Activated CD4-positive, alpha-beta T cell treated with anti-CD3 and anti-CD28 coated beads, Interleukin-2, amount 10 ng/mL, durations not matched to agents 7 days and 5 days (primary cell): ENCODE results near the gene NCL. TPM values are rescaled to one million over a fixed set of nuclear protein-coding genes. Genes with fewer than 3 reads are reported as not detected.

Source experiments
- CTCF ChIA-PET: fragments of 350-600 bp; sonication (Branson Sonifier 250); formaldehyde crosslinking; loops from one replicate; lab custom pipeline; 2021; ENCODE audit warnings: antibody characterized with exemption; lab: Charles Lee
- POLR2A ChIA-PET: fragments of 350-600 bp; sonication (Branson Sonifier 250); formaldehyde crosslinking; loops from one replicate; lab custom pipeline; 2021; ENCODE audit warnings: antibody characterized with exemption; lab: Charles Lee
- DNase-seq: peaks from one replicate; pipeline ENCODE4 v3.0.0-alpha.2; 2020
- H3K27ac Mint-ChIP-seq: one replicate; pipeline ENCODE4 v1.8.0; 2021; ENCODE audit warnings: mild to moderate bottlenecking, moderate library complexity, mixed read lengths
- H3K27me3 Mint-ChIP-seq: one replicate; pipeline ENCODE4 v1.8.0; 2021; ENCODE audit warnings: mixed read lengths
- H3K36me3 Mint-ChIP-seq: one replicate; pipeline ENCODE4 v1.8.0; 2021; ENCODE audit warnings: low read depth, mixed read lengths
- H3K4me1 Mint-ChIP-seq: one replicate; pipeline ENCODE4 v1.8.0; 2021; ENCODE audit warnings: mixed read lengths
- H3K4me3 Mint-ChIP-seq: one replicate; pipeline ENCODE4 v1.8.0; 2021; ENCODE audit warnings: mild to moderate bottlenecking, moderate library complexity, mixed read lengths
- H3K9me3 Mint-ChIP-seq: one replicate; pipeline ENCODE4 v1.8.0; 2021; ENCODE audit warnings: mixed read lengths
- total RNA-seq, 2 experiments: library from RNA; stranded (reverse); gene quantifications; one replicate each; pipeline ENCODE4 v1.2.3, GENCODE V29; 2021

The NCL gene
- total RNA-seq, 2 experiments from 2014 or later, result 542 to 599 TPM

GRCh38 chr2:231423176-231423575, 41.1 kb downstream of the NCL start:
- ChIA-PET CTCF (no interaction called here), POLR2A (no interaction called here)
- H3K9me3 Mint-ChIP-seq, result no peaks in the 10 kb centered on the region
- H3K36me3 Mint-ChIP-seq, result no peaks in the 10 kb centered on the region
- no peak overlapping the region for H3K27ac Mint-ChIP-seq
- H3K4me3 Mint-ChIP-seq, result no peak overlapping the region
- peaks cover 15% of the 10 kb centered on the region for H3K4me1 Mint-ChIP-seq
- no peak for DNase-seq
- H3K27me3 Mint-ChIP-seq, result no peaks in the 10 kb centered on the region

DNA sequence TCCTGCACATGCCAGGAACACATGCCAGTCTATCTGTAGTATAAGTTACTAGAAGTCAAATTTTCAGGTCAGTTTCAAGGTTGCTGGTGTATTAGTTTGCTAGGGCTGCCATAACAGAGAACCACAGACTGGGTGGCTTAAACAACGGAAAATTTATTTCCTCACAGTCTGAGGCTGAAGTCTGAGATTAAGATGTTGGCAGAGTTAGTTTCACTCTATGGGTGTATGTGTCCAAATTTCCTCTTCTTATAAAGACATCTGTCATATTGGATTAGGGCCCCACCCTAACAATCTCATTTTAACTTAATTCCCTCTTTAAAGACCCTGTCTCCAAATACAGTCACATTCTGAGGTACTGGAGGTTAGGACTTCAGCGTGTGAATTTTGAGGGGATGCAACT, 42.2 kb downstream of the NCL start:
- DNase-seq, result no peak
- Mint-ChIP-seq H3K4me1 (peaks cover 15% of the 10 kb centered on the region), H3K27ac (no peak overlapping the region), H3K27me3 (peaks cover 7% of the 10 kb centered on the region), H3K4me3 (no peak overlapping the region), H3K36me3 (no peaks in the 10 kb centered on the region), H3K9me3 (no peaks in the 10 kb centered on the region)
- POLR2A ChIA-PET, result no interaction called here
- CTCF ChIA-PET, result no interaction called here

DNA sequence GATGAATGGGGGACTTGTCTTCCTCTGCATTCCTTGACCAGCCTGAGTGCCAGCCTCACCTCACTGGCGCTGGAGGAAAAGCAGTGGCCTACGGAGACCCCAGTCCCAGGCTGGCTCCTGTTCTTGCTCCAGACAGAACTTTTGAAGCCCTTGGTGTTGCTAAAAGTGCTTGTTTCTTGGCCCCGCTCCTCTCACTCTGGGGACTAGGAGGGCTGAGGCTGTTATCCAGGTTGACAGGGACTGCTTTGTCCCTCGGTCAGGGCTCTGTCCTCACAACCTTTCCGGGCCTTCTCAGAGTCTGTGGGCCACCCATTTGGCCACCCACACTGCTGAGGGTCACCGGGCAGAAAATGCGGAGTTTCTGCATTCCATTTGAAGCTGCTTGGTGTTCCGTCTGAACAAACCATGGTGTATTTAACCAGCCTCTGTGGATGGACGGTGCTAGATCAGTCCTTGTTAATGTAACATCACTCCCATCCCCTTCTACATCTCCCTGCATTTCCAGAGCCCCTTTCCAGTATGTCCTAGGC, 43.2 kb downstream of the NCL start:
- peaks cover 7% of the 10 kb centered on the region for H3K27me3 Mint-ChIP-seq
- DNase-seq, result no peak
- CTCF ChIA-PET, result interaction anchor here (1.0 to 1.2 kb wide), 2 partner anchors 9 to 40 kb away, joined by 3 to 4 read pairs; no protein-coding TSS in a partner anchor
- H3K27ac Mint-ChIP-seq, result no peak overlapping the region
- H3K4me1 Mint-ChIP-seq, result peaks cover 6% of the 10 kb centered on the region
- no peaks in the 10 kb centered on the region for H3K36me3 Mint-ChIP-seq
- no peaks in the 10 kb centered on the region for H3K9me3 Mint-ChIP-seq
- no peak overlapping the region for H3K4me3 Mint-ChIP-seq
- POLR2A ChIA-PET, result no interaction called here

- Mint-ChIP-seq H3K27me3 (peaks cover 18% of the 10 kb centered on the region), H3K4me3 (no peak overlapping the region), H3K4me1 (no peaks in the 10 kb centered on the region), H3K9me3 (no peaks in the 10 kb centered on the region), H3K36me3 (no peaks in the 10 kb centered on the region), H3K27ac (no peak overlapping the region)
- POLR2A ChIA-PET, result no interaction called here
- CTCF ChIA-PET, result interaction anchor here (0.6 to 0.9 kb wide), 3 partner anchors 90 to 571 kb away, joined by 3 read pairs; no protein-coding TSS in a partner anchor
- no peak for DNase-seq
Observed at GRCh38 chr2:231418820-231419640, 45.3 kb downstream of the NCL start.

- Mint-ChIP-seq H3K4me3 (no peak overlapping the region), H3K27me3 (peaks cover 45% of the 10 kb centered on the region), H3K4me1 (peaks cover 3% of the 10 kb centered on the region), H3K9me3 (no peaks in the 10 kb centered on the region), H3K36me3 (peaks cover 8% of the 10 kb centered on the region), H3K27ac (no peak overlapping the region)
- ChIA-PET CTCF (no interaction called here), POLR2A (no interaction called here)
- DNase-seq, result no peak
Observed at GRCh38 chr2:231415029-231415428, 49.3 kb downstream of the NCL start.

DNA sequence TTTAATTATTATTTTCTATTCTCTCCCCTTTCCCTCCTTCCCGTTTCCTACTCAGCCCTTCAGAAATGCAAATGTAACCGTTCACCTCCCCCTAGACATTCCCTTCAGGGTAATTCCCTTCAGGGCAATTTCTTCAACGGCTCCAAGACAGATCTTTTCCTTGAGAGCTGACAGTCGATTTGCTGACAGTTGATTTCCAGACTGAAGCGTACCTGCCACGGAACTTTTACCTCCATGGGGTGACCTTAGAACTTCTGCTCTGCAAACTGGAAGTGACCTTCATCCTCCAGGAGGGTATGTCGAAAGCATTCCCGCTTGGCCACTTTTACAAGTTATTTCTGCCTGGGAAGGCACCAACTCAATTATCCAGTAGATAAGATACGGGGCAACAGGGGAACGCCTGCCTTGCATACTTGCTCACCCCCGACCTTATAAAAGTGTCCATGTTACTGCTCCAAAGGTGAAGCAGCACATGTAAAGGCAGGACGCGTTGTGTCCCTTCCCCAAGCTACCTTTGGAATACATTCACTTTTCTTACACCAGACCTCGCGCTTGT, 50.3 kb downstream of the NCL start:
- no peaks in the 10 kb centered on the region for H3K9me3 Mint-ChIP-seq
- H3K4me1 Mint-ChIP-seq, result peaks cover 3% of the 10 kb centered on the region
- POLR2A ChIA-PET, result no interaction called here
- H3K36me3 Mint-ChIP-seq, result peaks cover 8% of the 10 kb centered on the region
- H3K27me3 Mint-ChIP-seq, result peaks cover 45% of the 10 kb centered on the region
- CTCF ChIA-PET, result interaction anchor here (2.5 kb wide), 1 partner anchor 12 kb away, joined by 6 read pairs; no protein-coding TSS in a partner anchor
- DNase-seq, result no peak
- no peak overlapping the region for H3K4me3 Mint-ChIP-seq
- no peak overlapping the region for H3K27ac Mint-ChIP-seq

GRCh38 chr2:231413456-231413855, 50.8 kb downstream of the NCL start:
- Mint-ChIP-seq H3K4me1 (peaks cover 3% of the 10 kb centered on the region), H3K4me3 (no peak overlapping the region), H3K36me3 (peaks cover 8% of the 10 kb centered on the region), H3K27me3 (peaks cover 47% of the 10 kb centered on the region), H3K27ac (no peak overlapping the region), H3K9me3 (no peaks in the 10 kb centered on the region)
- DNase-seq, result no peak
- ChIA-PET CTCF (interaction anchor here (1.1 to 2.5 kb wide), 2 partner anchors 12 to 107 kb away, joined by 3 to 6 read pairs; no protein-coding TSS in a partner anchor), POLR2A (no interaction called here)

GRCh38 chr2:231412618-231412963, 51.7 kb downstream of the NCL start:
- no peak overlapping the region for H3K4me3 Mint-ChIP-seq
- peaks cover 43% of the 10 kb centered on the region for H3K27me3 Mint-ChIP-seq
- H3K9me3 Mint-ChIP-seq, result no peaks in the 10 kb centered on the region
- no peak overlapping the region for H3K27ac Mint-ChIP-seq
- peaks cover 3% of the 10 kb centered on the region for H3K4me1 Mint-ChIP-seq
- peaks cover 8% of the 10 kb centered on the region for H3K36me3 Mint-ChIP-seq
- ChIA-PET POLR2A (no interaction called here), CTCF (interaction anchor here (1.0 to 2.5 kb wide), 5 partner anchors 13 to 190 kb away, joined by 3 to 6 read pairs (median 3); no protein-coding TSS in a partner anchor)
- no peak for DNase-seq

DNA sequence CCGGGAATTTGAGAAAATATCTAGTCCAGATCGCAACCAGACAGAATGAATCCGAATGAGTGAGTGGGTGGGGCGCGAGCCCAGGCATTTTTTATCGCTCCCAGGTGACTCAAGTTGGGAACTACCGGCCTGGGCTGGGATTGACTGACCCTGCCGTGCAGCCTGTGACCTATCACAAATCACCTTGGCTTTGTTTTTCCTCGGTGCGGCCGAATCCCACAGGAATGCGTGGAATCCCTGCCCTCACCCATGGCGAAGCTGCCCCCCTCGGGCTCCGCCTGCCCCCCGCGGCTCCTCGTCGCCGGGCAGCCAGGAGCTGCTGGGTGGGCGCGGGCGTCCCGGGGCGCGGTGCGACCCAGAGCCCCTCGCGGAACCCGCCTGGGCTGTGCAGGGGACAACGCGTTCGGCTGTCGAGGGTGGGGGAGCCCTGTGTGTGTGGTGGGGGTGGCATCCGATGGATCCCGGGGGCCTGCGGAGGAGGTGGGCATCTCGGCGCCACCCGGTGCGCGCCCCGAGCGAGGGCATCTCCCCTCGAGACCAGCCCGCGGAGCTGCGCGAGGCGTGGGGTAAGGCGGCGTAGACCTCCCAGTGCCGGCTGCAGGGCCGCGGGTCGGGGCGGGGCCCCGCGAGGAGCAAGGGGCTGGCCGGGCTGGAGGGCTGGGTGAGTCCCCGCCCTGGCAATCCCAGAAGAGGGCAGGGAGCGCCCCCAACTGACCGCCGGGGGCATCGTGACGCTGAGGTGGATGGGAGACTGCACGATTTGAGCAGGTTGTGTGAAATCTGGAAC, 52.3 kb downstream of the NCL start:
- Mint-ChIP-seq H3K27me3 (peaks cover 40% of the 10 kb centered on the region), H3K36me3 (peaks cover 8% of the 10 kb centered on the region), H3K9me3 (no peaks in the 10 kb centered on the region), H3K4me3 (peak overlapping the region; percentile 20), H3K27ac (no peak overlapping the region), H3K4me1 (peaks cover 5% of the 10 kb centered on the region)
- ChIA-PET CTCF (interaction anchor here (0.6 to 2.5 kb wide), 6 partner anchors 14 to 190 kb away, joined by 3 to 6 read pairs (median 4); no protein-coding TSS in a partner anchor), POLR2A (no interaction called here)
- DNase-seq, result peak; percentile 58

DNA sequence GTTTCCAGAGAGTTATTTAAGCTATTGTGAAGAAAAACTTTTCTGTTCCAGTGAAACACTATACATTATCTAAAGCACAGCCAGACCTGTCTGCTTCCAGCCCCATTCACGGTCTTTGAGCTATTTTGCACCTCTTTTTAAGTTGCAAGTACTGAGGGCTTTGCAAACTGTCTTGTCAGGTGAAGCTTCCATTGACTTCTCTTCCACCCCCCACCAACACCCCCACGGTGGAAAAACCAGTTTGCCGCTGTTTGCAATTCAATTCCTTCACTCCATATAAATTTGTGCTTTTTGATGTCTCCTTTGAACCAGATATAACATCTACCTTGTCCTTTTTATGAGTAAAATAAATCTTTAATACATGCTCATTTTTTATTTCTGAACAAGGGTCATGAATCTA, 53.0 kb downstream of the NCL start:
- ChIA-PET CTCF (interaction anchor here (1.0 kb wide), 1 partner anchor 13 kb away, joined by 3 read pairs; no protein-coding TSS in a partner anchor), POLR2A (no interaction called here)
- H3K9me3 Mint-ChIP-seq, result no peaks in the 10 kb centered on the region
- H3K27me3 Mint-ChIP-seq, result peaks cover 40% of the 10 kb centered on the region
- peaks cover 13% of the 10 kb centered on the region for H3K4me1 Mint-ChIP-seq
- peaks cover 8% of the 10 kb centered on the region for H3K36me3 Mint-ChIP-seq
- H3K27ac Mint-ChIP-seq, result no peak overlapping the region
- no peak for DNase-seq
- peak overlapping the region; percentile 20 for H3K4me3 Mint-ChIP-seq

- no peak overlapping the region for H3K4me3 Mint-ChIP-seq
- ChIA-PET POLR2A (no interaction called here), CTCF (interaction anchor here (1.6 kb wide), 1 partner anchor 17 kb away, joined by 4 read pairs; no protein-coding TSS in a partner anchor)
- H3K36me3 Mint-ChIP-seq, result peaks cover 8% of the 10 kb centered on the region
- H3K27me3 Mint-ChIP-seq, result peaks cover 35% of the 10 kb centered on the region
- H3K4me1 Mint-ChIP-seq, result peaks cover 20% of the 10 kb centered on the region
- peak overlapping the region; percentile 2 for H3K27ac Mint-ChIP-seq
- H3K9me3 Mint-ChIP-seq, result no peaks in the 10 kb centered on the region
- no peak for DNase-seq
Observed at GRCh38 chr2:231410293-231411004, 53.8 kb downstream of the NCL start.

DNA sequence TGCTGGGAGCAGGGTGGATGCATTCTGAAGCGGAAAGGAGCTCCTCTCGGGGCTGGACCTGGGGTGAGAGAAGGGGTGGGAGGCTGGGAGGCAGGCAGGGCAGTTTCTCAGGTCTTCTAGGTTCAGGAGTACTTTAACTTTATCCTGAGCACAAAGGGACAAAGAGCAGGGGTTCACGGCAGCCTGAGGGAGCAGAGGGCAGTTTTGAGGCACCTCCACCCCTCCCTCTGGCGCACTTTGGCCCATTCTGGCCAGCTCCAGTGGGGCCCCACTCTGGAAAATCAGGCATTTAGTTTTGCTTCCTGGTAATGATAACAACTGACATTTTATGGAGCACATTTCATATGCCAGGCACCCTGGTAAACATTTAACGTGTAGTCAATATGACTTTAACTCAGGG, 54.5 kb downstream of the NCL start:
- no peak for DNase-seq
- Mint-ChIP-seq H3K4me1 (peaks cover 21% of the 10 kb centered on the region), H3K27ac (no peak overlapping the region), H3K9me3 (no peaks in the 10 kb centered on the region), H3K27me3 (peaks cover 30% of the 10 kb centered on the region), H3K4me3 (no peak overlapping the region), H3K36me3 (peaks cover 8% of the 10 kb centered on the region)
- ChIA-PET POLR2A (no interaction called here), CTCF (interaction anchor here (1.6 kb wide), 2 partner anchors 16 to 133 kb away, joined by 4 to 5 read pairs; no protein-coding TSS in a partner anchor)
